Neuron (in vitro differentiated cells): ENCODE data around the gene DRC7.
"Not testable (repeated sequence)": the region's sequence is repeated elsewhere in the genome, so short reads cannot be mapped to it uniquely, and the experiment has no call there.

Source experiments
- H2AFZ ChIP-seq: one replicate; pipeline ENCODE4 v1.6.1; 2013; ENCODE audit warnings: low read depth, mild to moderate bottlenecking, inconsistent platforms, low read length, moderate library complexity
- H3K27me3 ChIP-seq: one replicate; pipeline ENCODE4 v1.6.1; 2013; ENCODE audit warnings: low read length; ENCODE audit not compliant: insufficient read depth
- H3K36me3 ChIP-seq: one replicate; pipeline ENCODE4 v1.6.1; 2013; ENCODE audit warnings: low read length; ENCODE audit not compliant: insufficient read depth
- H3K4me1 ChIP-seq: one replicate; pipeline ENCODE4 v1.6.1; 2013; ENCODE audit warnings: low read length; ENCODE audit not compliant: insufficient read depth
- H3K4me3 ChIP-seq: 2 replicates; pipeline ENCODE4 v1.5.1; 2013; ENCODE audit warnings: mild to moderate bottlenecking, low read length, moderate library complexity
- H3K9me3 ChIP-seq: one replicate; pipeline ENCODE4 v1.6.1; 2013; ENCODE audit warnings: low read length

DRC7 gene

GRCh38 chr16:57728336-57729181 lies 34.0 kb downstream of the DRC7 start:
- Histone ChIP-seq H2AFZ (no peak overlapping the region), H3K4me3 (no peak overlapping the region), H3K27me3 (no peaks in the 10 kb centered on the region), H3K9me3 (no peaks in the 10 kb centered on the region), H3K36me3 (no peaks in the 10 kb centered on the region), H3K4me1 (no peaks in the 10 kb centered on the region)

GRCh38 chr16:57729182-57729484 lies 34.5 kb downstream of the DRC7 start:
- H3K9me3 ChIP-seq = no peaks in the 10 kb centered on the region
- no peak overlapping the region for H3K4me3 ChIP-seq
- H2AFZ ChIP-seq = no peak overlapping the region
- H3K36me3 ChIP-seq = no peaks in the 10 kb centered on the region
- no peaks in the 10 kb centered on the region for H3K27me3 ChIP-seq
- no peaks in the 10 kb centered on the region for H3K4me1 ChIP-seq

GRCh38 chr16:57729852-57730251 lies 35.2 kb downstream of the DRC7 start:
- H3K36me3 ChIP-seq, H3K4me3 ChIP-seq, H3K27me3 ChIP-seq, H3K9me3 ChIP-seq, H3K4me1 ChIP-seq, H2AFZ ChIP-seq: not testable (repeated sequence)

- no peaks in the 10 kb centered on the region for H3K27me3 ChIP-seq
- H3K4me1 ChIP-seq = peaks cover 3% of the 10 kb centered on the region
- H3K36me3 ChIP-seq = no peaks in the 10 kb centered on the region
- no peak overlapping the region for H3K4me3 ChIP-seq
- no peaks in the 10 kb centered on the region for H3K9me3 ChIP-seq
- H2AFZ ChIP-seq = no peak overlapping the region
Observed at GRCh38 chr16:57730771-57731730, 36.4 kb downstream of the DRC7 start.

GRCh38 chr16:57732037-57732436 lies 37.4 kb downstream of the DRC7 start:
- Histone ChIP-seq H3K27me3 (no peaks in the 10 kb centered on the region), H3K4me3 (no peak overlapping the region), H2AFZ (no peak overlapping the region), H3K4me1 (peaks cover 12% of the 10 kb centered on the region), H3K9me3 (no peaks in the 10 kb centered on the region), H3K36me3 (no peaks in the 10 kb centered on the region)

GRCh38 chr16:57732714-57733113 lies 38.1 kb downstream of the DRC7 start:
- H3K27me3 ChIP-seq = no peaks in the 10 kb centered on the region
- peaks cover 17% of the 10 kb centered on the region for H3K4me1 ChIP-seq
- no peaks in the 10 kb centered on the region for H3K36me3 ChIP-seq
- no peak overlapping the region for H2AFZ ChIP-seq
- H3K4me3 ChIP-seq = no peak overlapping the region
- no peaks in the 10 kb centered on the region for H3K9me3 ChIP-seq

GRCh38 chr16:57734308-57734924 lies 39.8 kb downstream of the DRC7 start:
- no peaks in the 10 kb centered on the region for H3K9me3 ChIP-seq
- H3K4me3 ChIP-seq = peak overlapping the region; percentile 77
- peaks cover 17% of the 10 kb centered on the region for H3K4me1 ChIP-seq
- H3K36me3 ChIP-seq = peaks cover 3% of the 10 kb centered on the region
- H2AFZ ChIP-seq = peak overlapping the region; percentile 24
- no peaks in the 10 kb centered on the region for H3K27me3 ChIP-seq

- Histone ChIP-seq H2AFZ (peak overlapping the region; percentile 24), H3K27me3 (no peaks in the 10 kb centered on the region), H3K9me3 (no peaks in the 10 kb centered on the region), H3K4me3 (peak overlapping the region; percentile 77), H3K4me1 (peaks cover 17% of the 10 kb centered on the region), H3K36me3 (peaks cover 3% of the 10 kb centered on the region)
Observed at GRCh38 chr16:57734925-57735754, 40.5 kb downstream of the DRC7 start.

GRCh38 chr16:57735755-57736418 lies 41.3 kb downstream of the DRC7 start, which contains the start of gene KATNB1:
Gene KATNB1, plus strand, starts transcription at chr16:57735770. Its CDS starts 1,474 bp downstream, at chr16:57737244.
- Histone ChIP-seq H3K36me3 (peaks cover 3% of the 10 kb centered on the region), H3K4me3 (peak within 1 kb of the TSS; percentile 77), H2AFZ (peak within 1 kb of the TSS; percentile 24), H3K9me3 (no peaks in the 10 kb centered on the region), H3K4me1 (peaks cover 17% of the 10 kb centered on the region), H3K27me3 (no peaks in the 10 kb centered on the region)

- H3K4me1 ChIP-seq = peaks cover 17% of the 10 kb centered on the region
- H3K36me3 ChIP-seq = peaks cover 7% of the 10 kb centered on the region
- H3K9me3 ChIP-seq = no peaks in the 10 kb centered on the region
- peak overlapping the region; percentile 24 for H2AFZ ChIP-seq
- peak overlapping the region; percentile 77 for H3K4me3 ChIP-seq
- no peaks in the 10 kb centered on the region for H3K27me3 ChIP-seq
Observed at GRCh38 chr16:57736419-57737351, 42.1 kb downstream of the DRC7 start.

GRCh38 chr16:57738844-57739243 lies 44.2 kb downstream of the DRC7 start:
- Histone ChIP-seq H3K27me3 (no peaks in the 10 kb centered on the region), H3K4me3 (no peak overlapping the region), H3K4me1 (peaks cover 17% of the 10 kb centered on the region), H2AFZ (no peak overlapping the region), H3K9me3 (no peaks in the 10 kb centered on the region), H3K36me3 (peaks cover 12% of the 10 kb centered on the region)
